ENCODE results near the gene FOSL1. TPM values are rescaled to one million over a fixed set of nuclear protein-coding genes. Genes with fewer than 3 reads are reported as not detected.

Gene FOSL1
- total and polyA plus RNA-seq, 2 donors (not counting 3 experiments of a cell fraction or from before 2014, with no cell fraction given): 18.1 to 53.8 TPM

DNA sequence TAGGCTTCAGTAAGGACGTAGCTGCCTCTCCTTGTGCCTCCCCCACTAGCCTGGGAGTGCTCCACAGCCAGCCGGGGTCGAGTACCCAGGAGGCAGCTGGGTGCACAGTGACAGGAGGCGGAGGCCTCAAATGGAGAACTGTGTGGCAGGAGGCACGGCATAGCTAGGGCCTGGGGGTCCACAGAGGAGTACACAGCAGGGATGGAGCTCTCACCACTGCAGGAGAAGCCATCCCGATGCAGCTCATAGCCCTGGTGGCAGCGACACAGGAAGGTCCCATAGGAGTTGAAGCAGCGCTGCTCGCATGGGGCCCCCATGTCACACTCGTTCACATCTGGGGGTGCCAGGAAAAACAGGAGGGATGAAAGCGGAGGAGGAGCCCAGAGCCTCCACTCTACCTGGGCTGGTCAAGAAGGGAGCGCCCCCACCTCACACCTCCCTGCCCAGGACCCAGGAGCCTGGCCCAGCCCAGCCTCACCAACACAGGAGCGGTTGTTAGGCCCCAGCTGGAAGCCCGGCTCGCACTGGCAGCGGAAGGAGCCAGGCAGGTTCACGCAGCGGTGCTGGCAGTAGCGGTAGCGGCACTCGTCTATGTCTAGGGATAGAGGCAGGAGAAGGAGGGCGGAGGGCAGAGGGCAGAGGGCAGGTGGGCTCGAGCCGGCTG is 30.4 kb downstream of the FOSL1 start:
- POLR2A ChIA-PET: interaction anchor here (0.9 to 1.5 kb wide), 3 partner anchors 9 to 21 kb away, joined by 3 to 4 read pairs (median 3); partner anchors contain the start of gene CCDC85B
- peaks cover 2% of the 10 kb centered on the region for H3K79me2 ChIP-seq (ENCODE audit: control insufficient read depth, insufficient read depth, low read length)
- CTCF ChIA-PET: interaction anchor here (1.1 to 7.1 kb wide), 3 partner anchors 10 to 18 kb away, joined by 3 to 73 read pairs (median 16); partner anchors contain the start of genes CFL1, FIBP and MUS81
- H3K9me3 ChIP-seq (replicated peaks; ENCODE audit: control insufficient read depth, insufficient read depth, low read length): no peaks in the 10 kb centered on the region
- no peak overlapping the region for H3K9ac ChIP-seq (replicated peaks; ENCODE audit: extremely low read depth, insufficient read depth, low read length)
- no TSS peak for BruUV-seq (replicated peaks)
- H3K4me3 ChIP-seq (replicated peaks in 1 of 3; ENCODE audit: insufficient read depth in 1 of 3, low read depth in 1 of 3, low read length in 3 of 3): no peak overlapping the region
- no peak overlapping the region for H3K4me2 ChIP-seq (ENCODE audit: insufficient read depth, low read length)
- peaks cover 6 to 34% of the 10 kb centered on the region in 2 experiments for H3K36me3 ChIP-seq (ENCODE audit: control insufficient read depth in 2 of 2, extremely low read depth in 1 of 2, insufficient read depth in 2 of 2, low read length in 2 of 2)
- no peaks in the 10 kb centered on the region for H4K20me1 ChIP-seq (replicated peaks; ENCODE audit: control insufficient read depth, extremely low read depth, insufficient read depth, low read length)
- no peaks in the 10 kb centered on the region for H3K9me1 ChIP-seq (replicated peaks; ENCODE audit: control insufficient read depth, extremely low read depth, insufficient read depth, low read length)
- TF ChIP-seq, protein P1, sequence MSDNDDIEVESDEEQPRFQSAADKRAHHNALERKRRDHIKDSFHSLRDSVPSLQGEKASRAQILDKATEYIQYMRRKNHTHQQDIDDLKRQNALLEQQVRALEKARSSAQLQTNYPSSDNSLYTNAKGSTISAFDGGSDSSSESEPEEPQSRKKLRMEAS (IDR thresholded peaks at IDR 0.05; ENCODE audit: insufficient read depth, insufficient read length): no peak
- TF ChIP-seq POLR2A (IDR thresholded peaks at IDR 0.05; ENCODE audit: low read depth, low read length) (no peak), CTCF (IDR thresholded peaks at IDR 0.05; ENCODE audit: extremely low read depth in 1 of 2, insufficient read depth in 1 of 2, low read depth in 1 of 2, low read length in 2 of 2) (no peak), JUN (IDR thresholded peaks at IDR 0.05; ENCODE audit: borderline replicate concordance, insufficient read depth, insufficient read length, low read depth) (no peak), POLR2AphosphoS5 (IDR thresholded peaks at IDR 0.05; ENCODE audit: insufficient read depth, low read depth, low read length) (no peak), GATA2 (IDR thresholded peaks at IDR 0.05; ENCODE audit: insufficient read depth, insufficient read length, low read depth, low read length) (no peak), FOS (IDR thresholded peaks at IDR 0.05; ENCODE audit: borderline replicate concordance, insufficient read depth, low read length) (no peak)
- peaks cover 17% of the 10 kb centered on the region for H3K4me1 ChIP-seq (ENCODE audit: control insufficient read depth, extremely low read depth, insufficient read depth, low read length)
- FAIRE-seq: no peak
- dilution Hi-C loops (cut with MboI; ENCODE audit: extremely low pct_ligation_motif_present, low sequenced_read_pairs) (no loop called here), intact Hi-C loops (cut with micrococcal nuclease) (no loop called here)
- no peaks in the 10 kb centered on the region for H3K27me3 ChIP-seq (ENCODE audit: control insufficient read depth in 2 of 2, insufficient read depth in 2 of 2, low read length in 2 of 2)
- H2AFZ ChIP-seq (ENCODE audit: low read depth, low read length): no peak overlapping the region
- no peak overlapping the region for H3K27ac ChIP-seq (ENCODE audit: insufficient read depth, low read depth, low read length)
- no peak for DNase-seq (ENCODE audit: low read depth, low spot score)

Measured in endothelial cell of umbilical vein (primary cell).